H9 (cell line): ENCODE measurements around the gene ZNF136. TPM values are rescaled to one million over a fixed set of nuclear protein-coding genes. Genes with fewer than 3 reads are reported as not detected.

Experiments used
- DNase-seq: peaks from one replicate; pipeline ENCODE4 v3.0.0-alpha.2; 2017
- H2AFZ ChIP-seq: one replicate; pipeline ENCODE4 v1.6.1; 2013; ENCODE audit warnings: mild to moderate bottlenecking, low read length, control low read depth, moderate library complexity
- H2AK5ac ChIP-seq: 2 replicates; pipeline ENCODE4 v1.6.1; 2013; ENCODE audit warnings: low read length, control low read depth, mixed read lengths; ENCODE audit not compliant: insufficient read length
- H2BK120ac ChIP-seq: one replicate; pipeline ENCODE4 v1.6.1; 2013; ENCODE audit warnings: low read depth, mild to moderate bottlenecking, low read length, control low read depth, inconsistent platforms; ENCODE audit not compliant: poor library complexity, severe bottlenecking
- H2BK12ac ChIP-seq: 2 replicates; pipeline ENCODE4 v1.6.1; 2013; ENCODE audit warnings: low read length, control low read depth, mixed read lengths, low read depth; ENCODE audit not compliant: insufficient read length
- H2BK15ac ChIP-seq: 2 replicates; pipeline ENCODE4 v1.6.1; 2013; ENCODE audit warnings: low read depth, low read length, control low read depth
- H2BK20ac ChIP-seq: one replicate; pipeline ENCODE4 v1.6.1; 2013; ENCODE audit warnings: low read depth, mild to moderate bottlenecking, low read length, control low read depth, inconsistent platforms; ENCODE audit not compliant: poor library complexity, severe bottlenecking
- H2BK5ac ChIP-seq: 2 replicates; pipeline ENCODE4 v1.6.1; 2013; ENCODE audit warnings: low read length, control low read depth, mixed read lengths; ENCODE audit not compliant: insufficient read length
- H3K14ac ChIP-seq: 2 replicates; pipeline ENCODE4 v1.6.1; 2013; ENCODE audit warnings: low read length, control low read depth; ENCODE audit not compliant: insufficient read depth
- H3K18ac ChIP-seq: 2 replicates; pipeline ENCODE4 v1.6.1; 2013; ENCODE audit warnings: low read depth, mild to moderate bottlenecking, mixed read lengths, low read length, control low read depth; ENCODE audit not compliant: insufficient read length
- H3K23ac ChIP-seq: 2 replicates; pipeline ENCODE4 v1.6.1; 2013; ENCODE audit warnings: low read length, control low read depth, mixed read lengths, low read depth; ENCODE audit not compliant: insufficient read length
- H3K23me2 ChIP-seq: 2 replicates; pipeline ENCODE4 v1.6.1; 2013; ENCODE audit warnings: low read depth, mild to moderate bottlenecking, mixed read lengths, low read length, control low read depth; ENCODE audit not compliant: insufficient read length, poor library complexity, severe bottlenecking
- H3K27ac ChIP-seq: 2 replicates; pipeline ENCODE4 v1.5.1; 2013; ENCODE audit warnings: low read length, control low read depth, mixed read lengths, low read depth; ENCODE audit not compliant: insufficient read length
- H3K27me3 ChIP-seq: 2 replicates; pipeline ENCODE4 v1.6.1; 2013; ENCODE audit warnings: low read length, control low read depth, inconsistent platforms; ENCODE audit not compliant: insufficient read depth
- H3K4ac ChIP-seq: 2 replicates; pipeline ENCODE4 v1.6.1; 2013; ENCODE audit warnings: low read depth, mild to moderate bottlenecking, control low read depth, inconsistent platforms, low read length, moderate library complexity
- H3K4me1 ChIP-seq: 2 replicates; pipeline ENCODE4 v1.6.1; 2013; ENCODE audit warnings: low read length, control low read depth, inconsistent platforms; ENCODE audit not compliant: insufficient read depth
- H3K4me2 ChIP-seq: 2 replicates; pipeline ENCODE4 v1.6.1; 2013; ENCODE audit warnings: low read length, control low read depth, mixed read lengths; ENCODE audit not compliant: insufficient read length, insufficient read depth
- H3K56ac ChIP-seq: 2 replicates; pipeline ENCODE4 v1.6.1; 2013; ENCODE audit warnings: low read depth, mild to moderate bottlenecking, mixed read lengths, low read length, control low read depth; ENCODE audit not compliant: insufficient read length
- H3K79me1 ChIP-seq: 2 replicates; pipeline ENCODE4 v1.6.1; 2013; ENCODE audit warnings: low read depth, mild to moderate bottlenecking, moderate library complexity, low read length, control low read depth, inconsistent platforms; ENCODE audit not compliant: insufficient read depth, poor library complexity, severe bottlenecking
- H3K79me2 ChIP-seq: 2 replicates; pipeline ENCODE4 v1.6.1; 2013; ENCODE audit warnings: low read length, control low read depth, inconsistent platforms; ENCODE audit not compliant: insufficient read depth
- H3K9ac ChIP-seq: 2 replicates; pipeline ENCODE4 v1.6.1; 2013; ENCODE audit warnings: low read length, control low read depth, mixed read lengths; ENCODE audit not compliant: insufficient read length; ENCODE audit errors: extremely low read depth
- H3K9me3 ChIP-seq: one replicate; pipeline ENCODE4 v1.6.1; 2013; ENCODE audit warnings: low read depth, low read length, inconsistent platforms; ENCODE audit not compliant: control insufficient read depth
- H3T11ph ChIP-seq: one replicate; pipeline ENCODE4 v1.6.1; 2013; ENCODE audit warnings: mild to moderate bottlenecking, low read length, control low read depth, inconsistent platforms
- H4K20me1 ChIP-seq: one replicate; pipeline ENCODE4 v1.6.1; 2013; ENCODE audit not compliant: control insufficient read depth, insufficient read length, insufficient read depth
- H4K5ac ChIP-seq: 2 replicates; pipeline ENCODE4 v1.6.1; 2013; ENCODE audit warnings: low read depth, mild to moderate bottlenecking, mixed read lengths, low read length, control low read depth; ENCODE audit not compliant: insufficient read length
- H4K8ac ChIP-seq: replicated peaks from 2 replicates; pipeline ENCODE4 v1.6.1; 2013; ENCODE audit warnings: low read length, control low read depth, mixed read lengths, low read depth; ENCODE audit not compliant: insufficient read length
- H4K91ac ChIP-seq: 2 replicates; pipeline ENCODE4 v1.6.1; 2013; ENCODE audit warnings: low read depth, mild to moderate bottlenecking, moderate library complexity, mixed read lengths, low read length, control low read depth; ENCODE audit not compliant: insufficient read length
- H3K27ac Mint-ChIP-seq, 3 experiments: 2 replicates in 2 of 3; 3 replicates in 1 of 3; pipeline ENCODE4 v1.8.0; 2020 to 2021; ENCODE audit warnings: mixed read lengths in 3 of 3, mild to moderate bottlenecking in 1 of 3, moderate library complexity in 1 of 3
- H3K27me3 Mint-ChIP-seq: 2 replicates; pipeline ENCODE4 v1.8.0; 2021; ENCODE audit warnings: low read depth, mild to moderate bottlenecking, moderate library complexity, mixed read lengths
- H3K36me3 Mint-ChIP-seq, 3 experiments: 2 replicates in 2 of 3; 3 replicates in 1 of 3; pipeline ENCODE4 v1.8.0; 2020 to 2021; ENCODE audit warnings: low read depth in 3 of 3, mixed read lengths in 3 of 3; ENCODE audit not compliant: insufficient read depth in 1 of 3
- H3K4me1 Mint-ChIP-seq, 2 experiments: 2 replicates each; pipeline ENCODE4 v1.8.0; 2020; ENCODE audit warnings: mixed read lengths in 2 of 2
- H3K4me3 Mint-ChIP-seq, 2 experiments: 2 replicates in 1 of 2; 3 replicates in 1 of 2; pipeline ENCODE4 v1.8.0; 2020 to 2021; ENCODE audit warnings: mild to moderate bottlenecking in 2 of 2, mixed read lengths in 2 of 2, moderate library complexity in 1 of 2
- H3K9me3 Mint-ChIP-seq, 2 experiments: 2 replicates in 1 of 2; 3 replicates in 1 of 2; pipeline ENCODE4 v1.8.0; 2020; ENCODE audit warnings: mild to moderate bottlenecking in 2 of 2, mixed read lengths in 2 of 2, moderate library complexity in 1 of 2
- WGBS: extraction: QIAGEN DNeasy Blood & Tissue Kit; methylation state at CpG from one replicate; pipeline ENCODE4 v1.1.7; 2013; ENCODE audit warnings: missing lambda C conversion rate, low lambda C conversion rate, mixed read lengths; ENCODE audit not compliant: insufficient read length; ENCODE audit errors: extremely low coverage; 5-methylcytosine and 5-hydroxymethylcytosine counted together
- total RNA-seq: library from RNA; stranded (reverse); gene quantifications from 2 replicates; pipeline ENCODE4 v1.2.1, GENCODE V29; 2021
- TF ChIP-seq, protein P1 (sequence below): fragments of 200-600 bp; sonication (generic); conservative IDR thresholded peaks from 3 replicates; pipeline ENCODE4 v1.8.0; 2021; ENCODE audit warnings: antibody characterized with exemption, mild to moderate bottlenecking

ZNF136 gene
- total RNA-seq, 1 experiment from 2014 or later: 10.8 TPM

DNA sequence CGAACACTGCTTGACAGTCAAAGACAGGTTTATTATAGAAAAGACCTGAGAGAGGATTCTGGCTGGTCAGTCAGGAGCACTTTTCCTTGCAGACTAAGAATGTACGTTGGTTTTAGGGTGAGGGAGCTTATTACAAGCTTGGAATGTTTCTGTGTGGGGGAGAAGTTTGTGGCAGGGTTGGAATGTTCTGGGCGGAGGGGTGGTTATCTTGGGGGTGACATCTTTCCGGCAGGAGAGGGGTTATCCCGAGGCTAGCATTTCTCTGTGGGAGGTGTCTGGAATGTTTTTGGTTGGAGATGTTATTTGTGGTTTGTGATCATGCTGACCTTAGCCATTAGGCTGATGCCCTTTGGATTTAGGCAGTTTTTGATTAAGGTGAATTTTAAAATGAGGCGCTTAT is 61.8 kb downstream of the ZNF136 start:
- no peak overlapping the region for H4K91ac ChIP-seq
- H3K18ac ChIP-seq: no peak overlapping the region
- no peak overlapping the region for H3K56ac ChIP-seq
- Mint-ChIP-seq H3K36me3 (peaks cover 14 to 27% (median 15%) of the 10 kb centered on the region in 3 experiments), H3K4me1 (no peaks in the 10 kb centered on the region), H3K27ac (no peak overlapping the region), H3K4me3 (no peak overlapping the region), H3K9me3 (peaks cover 69 to 84% of the 10 kb centered on the region in 2 experiments), H3K27me3 (no peaks in the 10 kb centered on the region; the same call in 1 of the 2 replicates)
- no peak overlapping the region for H3K23ac ChIP-seq
- no peaks in the 10 kb centered on the region for H3K23me2 ChIP-seq
- H3K4ac ChIP-seq: no peak overlapping the region
- H2BK12ac ChIP-seq: no peak overlapping the region
- H4K20me1 ChIP-seq: no peaks in the 10 kb centered on the region
- H3K27ac ChIP-seq: no peak overlapping the region
- H4K5ac ChIP-seq: no peak overlapping the region
- H2BK20ac ChIP-seq: no peak overlapping the region
- no peaks in the 10 kb centered on the region for H3K4me1 ChIP-seq
- no peak overlapping the region for H4K8ac ChIP-seq
- no peak overlapping the region for H3K14ac ChIP-seq
- no peak overlapping the region for H3T11ph ChIP-seq
- H2BK120ac ChIP-seq: no peak overlapping the region
- no peaks in the 10 kb centered on the region for H3K79me2 ChIP-seq
- no peak overlapping the region for H2AFZ ChIP-seq
- peaks cover under 1% of the 10 kb centered on the region for H3K9me3 ChIP-seq
- no peak overlapping the region for H3K4me2 ChIP-seq
- no peak overlapping the region for H2BK15ac ChIP-seq
- H3K79me1 ChIP-seq: no peaks in the 10 kb centered on the region
- no peak overlapping the region for H2AK5ac ChIP-seq
- TF ChIP-seq, protein P1, sequence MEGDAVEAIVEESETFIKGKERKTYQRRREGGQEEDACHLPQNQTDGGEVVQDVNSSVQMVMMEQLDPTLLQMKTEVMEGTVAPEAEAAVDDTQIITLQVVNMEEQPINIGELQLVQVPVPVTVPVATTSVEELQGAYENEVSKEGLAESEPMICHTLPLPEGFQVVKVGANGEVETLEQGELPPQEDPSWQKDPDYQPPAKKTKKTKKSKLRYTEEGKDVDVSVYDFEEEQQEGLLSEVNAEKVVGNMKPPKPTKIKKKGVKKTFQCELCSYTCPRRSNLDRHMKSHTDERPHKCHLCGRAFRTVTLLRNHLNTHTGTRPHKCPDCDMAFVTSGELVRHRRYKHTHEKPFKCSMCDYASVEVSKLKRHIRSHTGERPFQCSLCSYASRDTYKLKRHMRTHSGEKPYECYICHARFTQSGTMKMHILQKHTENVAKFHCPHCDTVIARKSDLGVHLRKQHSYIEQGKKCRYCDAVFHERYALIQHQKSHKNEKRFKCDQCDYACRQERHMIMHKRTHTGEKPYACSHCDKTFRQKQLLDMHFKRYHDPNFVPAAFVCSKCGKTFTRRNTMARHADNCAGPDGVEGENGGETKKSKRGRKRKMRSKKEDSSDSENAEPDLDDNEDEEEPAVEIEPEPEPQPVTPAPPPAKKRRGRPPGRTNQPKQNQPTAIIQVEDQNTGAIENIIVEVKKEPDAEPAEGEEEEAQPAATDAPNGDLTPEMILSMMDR: no peak
- H2BK5ac ChIP-seq: no peak overlapping the region
- H3K27me3 ChIP-seq: no peaks in the 10 kb centered on the region
- WGBS: no CpG with 5 or more reads among the region's 6 CpGs
- DNase-seq: no peak
- H3K9ac ChIP-seq: no peak overlapping the region
